ENCODE measurements around the gene HNRNPF. TPM values are rescaled to one million over a fixed set of nuclear protein-coding genes. Genes with fewer than 3 reads are reported as not detected.

The HNRNPF gene
- total RNA-seq, 1 donor from 2014 or later, result 516 TPM

- H3K27me3 Mint-ChIP-seq, result no peaks in the 10 kb centered on the region
- H3K9me3 Mint-ChIP-seq, result no peaks in the 10 kb centered on the region
- no peak overlapping the region for H3K4me3 Mint-ChIP-seq
- intact Hi-C loops (cut with micrococcal nuclease), result no loop called here
- DNase-seq, result no peak
- H3K27ac Mint-ChIP-seq, result peak overlapping the region; percentile 65
- H3K4me1 Mint-ChIP-seq, result peaks cover 38% of the 10 kb centered on the region
- H3K36me3 Mint-ChIP-seq (ENCODE audit: low read depth), result peaks cover 68% of the 10 kb centered on the region
These were observed 21.9 kb downstream of the HNRNPF start for GRCh38 chr10:43386981-43387677.

GRCh38 chr10:43386549-43386948 lies 22.4 kb downstream of the HNRNPF start:
- H3K9me3 Mint-ChIP-seq, result no peaks in the 10 kb centered on the region
- no peaks in the 10 kb centered on the region for H3K27me3 Mint-ChIP-seq
- intact Hi-C loops (cut with micrococcal nuclease), result no loop called here
- DNase-seq, result no peak
- H3K4me3 Mint-ChIP-seq, result no peak overlapping the region
- H3K4me1 Mint-ChIP-seq, result peaks cover 34% of the 10 kb centered on the region
- H3K27ac Mint-ChIP-seq, result peak overlapping the region; percentile 34
- peaks cover 64% of the 10 kb centered on the region for H3K36me3 Mint-ChIP-seq (ENCODE audit: low read depth)

- peaks cover 56% of the 10 kb centered on the region for H3K36me3 Mint-ChIP-seq (ENCODE audit: low read depth)
- no peak overlapping the region for H3K27ac Mint-ChIP-seq
- H3K9me3 Mint-ChIP-seq, result no peaks in the 10 kb centered on the region
- no peaks in the 10 kb centered on the region for H3K27me3 Mint-ChIP-seq
- intact Hi-C loops (cut with micrococcal nuclease), result no loop called here
- peaks cover 27% of the 10 kb centered on the region for H3K4me1 Mint-ChIP-seq
- DNase-seq, result no peak
- H3K4me3 Mint-ChIP-seq, result no peak overlapping the region
These were observed 23.5 kb downstream of the HNRNPF start for GRCh38 chr10:43385412-43386004.

- peak overlapping the region; percentile 37 for H3K27ac Mint-ChIP-seq
- peaks cover 47% of the 10 kb centered on the region for H3K36me3 Mint-ChIP-seq (ENCODE audit: low read depth)
- peaks cover 20% of the 10 kb centered on the region for H3K4me1 Mint-ChIP-seq
- H3K27me3 Mint-ChIP-seq, result no peaks in the 10 kb centered on the region
- H3K9me3 Mint-ChIP-seq, result no peaks in the 10 kb centered on the region
- no peak overlapping the region for H3K4me3 Mint-ChIP-seq
- no peak for DNase-seq
- intact Hi-C loops (cut with micrococcal nuclease), result no loop called here
These were observed 24.4 kb downstream of the HNRNPF start for GRCh38 chr10:43384252-43385221.

GRCh38 chr10:43383204-43383971 lies 25.6 kb downstream of the HNRNPF start:
- DNase-seq, result no peak
- Mint-ChIP-seq H3K4me3 (no peak overlapping the region), H3K36me3 (ENCODE audit: low read depth) (peaks cover 36% of the 10 kb centered on the region), H3K27me3 (no peaks in the 10 kb centered on the region), H3K4me1 (peaks cover 14% of the 10 kb centered on the region), H3K9me3 (no peaks in the 10 kb centered on the region), H3K27ac (no peak overlapping the region)
- intact Hi-C loops (cut with micrococcal nuclease), result no loop called here

- no peak for DNase-seq
- Mint-ChIP-seq H3K4me1 (no peaks in the 10 kb centered on the region), H3K27ac (no peak overlapping the region), H3K4me3 (no peak overlapping the region), H3K27me3 (peaks cover 2% of the 10 kb centered on the region), H3K9me3 (no peaks in the 10 kb centered on the region), H3K36me3 (ENCODE audit: low read depth) (peaks cover 12% of the 10 kb centered on the region)
- intact Hi-C loops (cut with micrococcal nuclease), result no loop called here
These were observed 28.3 kb downstream of the HNRNPF start for GRCh38 chr10:43380610-43381222.

GRCh38 chr10:43377424-43377883 lies 31.5 kb downstream of the HNRNPF start:
- H3K27me3 Mint-ChIP-seq, result peaks cover 2% of the 10 kb centered on the region
- DNase-seq, result no peak
- H3K27ac Mint-ChIP-seq, result no peak overlapping the region
- H3K36me3 Mint-ChIP-seq (ENCODE audit: low read depth), result no peaks in the 10 kb centered on the region
- no peaks in the 10 kb centered on the region for H3K4me1 Mint-ChIP-seq
- intact Hi-C loops (cut with micrococcal nuclease), result no loop called here
- no peaks in the 10 kb centered on the region for H3K9me3 Mint-ChIP-seq
- H3K4me3 Mint-ChIP-seq, result no peak overlapping the region

- peaks cover 2% of the 10 kb centered on the region for H3K27me3 Mint-ChIP-seq
- no peaks in the 10 kb centered on the region for H3K4me1 Mint-ChIP-seq
- no peaks in the 10 kb centered on the region for H3K9me3 Mint-ChIP-seq
- no peak overlapping the region for H3K27ac Mint-ChIP-seq
- no peak overlapping the region for H3K4me3 Mint-ChIP-seq
- no peak for DNase-seq
- intact Hi-C loops (cut with micrococcal nuclease), result no loop called here
- no peaks in the 10 kb centered on the region for H3K36me3 Mint-ChIP-seq (ENCODE audit: low read depth)
These were observed 32.1 kb downstream of the HNRNPF start for GRCh38 chr10:43376828-43377423.

GRCh38 chr10:43376046-43376635 lies 32.8 kb downstream of the HNRNPF start:
- intact Hi-C loops (cut with micrococcal nuclease), result no loop called here
- H3K27ac Mint-ChIP-seq, result no peak overlapping the region
- peaks cover 2% of the 10 kb centered on the region for H3K27me3 Mint-ChIP-seq
- no peaks in the 10 kb centered on the region for H3K9me3 Mint-ChIP-seq
- H3K4me3 Mint-ChIP-seq, result no peak overlapping the region
- DNase-seq, result no peak
- no peaks in the 10 kb centered on the region for H3K36me3 Mint-ChIP-seq (ENCODE audit: low read depth)
- no peaks in the 10 kb centered on the region for H3K4me1 Mint-ChIP-seq

GRCh38 chr10:43375401-43376020 lies 33.5 kb downstream of the HNRNPF start:
- H3K4me1 Mint-ChIP-seq, result no peaks in the 10 kb centered on the region
- no peaks in the 10 kb centered on the region for H3K9me3 Mint-ChIP-seq
- intact Hi-C loops (cut with micrococcal nuclease), result no loop called here
- DNase-seq, result no peak
- H3K27ac Mint-ChIP-seq, result no peak overlapping the region
- H3K4me3 Mint-ChIP-seq, result no peak overlapping the region
- no peaks in the 10 kb centered on the region for H3K36me3 Mint-ChIP-seq (ENCODE audit: low read depth)
- H3K27me3 Mint-ChIP-seq, result peaks cover 2% of the 10 kb centered on the region

GRCh38 chr10:43374194-43374593 lies 34.8 kb downstream of the HNRNPF start:
- Mint-ChIP-seq H3K27me3 (peaks cover 2% of the 10 kb centered on the region), H3K27ac (no peak overlapping the region), H3K36me3 (ENCODE audit: low read depth) (no peaks in the 10 kb centered on the region), H3K4me3 (no peak overlapping the region), H3K9me3 (no peaks in the 10 kb centered on the region), H3K4me1 (no peaks in the 10 kb centered on the region)
- DNase-seq, result no peak
- intact Hi-C loops (cut with micrococcal nuclease), result no loop called here

GRCh38 chr10:43373461-43373860 lies 35.5 kb downstream of the HNRNPF start:
- no peak overlapping the region for H3K27ac Mint-ChIP-seq

More at GRCh38 chr10:43373461-43373860, 35.5 kb downstream of the HNRNPF start:
- Mint-ChIP-seq H3K4me3 (no peak overlapping the region), H3K36me3 (ENCODE audit: low read depth) (no peaks in the 10 kb centered on the region), H3K9me3 (no peaks in the 10 kb centered on the region), H3K4me1 (no peaks in the 10 kb centered on the region), H3K27me3 (peaks cover 2% of the 10 kb centered on the region)
- no peak for DNase-seq
- intact Hi-C loops (cut with micrococcal nuclease), result no loop called here

Data from activated CD4-positive, alpha-beta T cell treated with anti-CD3 and anti-CD28 coated beads, Interleukin-2, amount 10 ng/mL, durations not matched to agents 24 days and 14 days (primary cell).